GM19240 (cell line): ENCODE data around the gene MSI2.

Source experiments
- DNase-seq: peaks from one replicate; pipeline ENCODE4 v3.0.0; 2011; ENCODE audit warnings: low spot score; ENCODE audit not compliant: insufficient read length

The MSI2 gene

GRCh38 chr17:57696050-57696449 is 439.7 kb downstream of the MSI2 start:
- no peak for DNase-seq

- no peak for DNase-seq
Measured at GRCh38 chr17:57697197-57697596, 440.9 kb downstream of the MSI2 start.

DNA sequence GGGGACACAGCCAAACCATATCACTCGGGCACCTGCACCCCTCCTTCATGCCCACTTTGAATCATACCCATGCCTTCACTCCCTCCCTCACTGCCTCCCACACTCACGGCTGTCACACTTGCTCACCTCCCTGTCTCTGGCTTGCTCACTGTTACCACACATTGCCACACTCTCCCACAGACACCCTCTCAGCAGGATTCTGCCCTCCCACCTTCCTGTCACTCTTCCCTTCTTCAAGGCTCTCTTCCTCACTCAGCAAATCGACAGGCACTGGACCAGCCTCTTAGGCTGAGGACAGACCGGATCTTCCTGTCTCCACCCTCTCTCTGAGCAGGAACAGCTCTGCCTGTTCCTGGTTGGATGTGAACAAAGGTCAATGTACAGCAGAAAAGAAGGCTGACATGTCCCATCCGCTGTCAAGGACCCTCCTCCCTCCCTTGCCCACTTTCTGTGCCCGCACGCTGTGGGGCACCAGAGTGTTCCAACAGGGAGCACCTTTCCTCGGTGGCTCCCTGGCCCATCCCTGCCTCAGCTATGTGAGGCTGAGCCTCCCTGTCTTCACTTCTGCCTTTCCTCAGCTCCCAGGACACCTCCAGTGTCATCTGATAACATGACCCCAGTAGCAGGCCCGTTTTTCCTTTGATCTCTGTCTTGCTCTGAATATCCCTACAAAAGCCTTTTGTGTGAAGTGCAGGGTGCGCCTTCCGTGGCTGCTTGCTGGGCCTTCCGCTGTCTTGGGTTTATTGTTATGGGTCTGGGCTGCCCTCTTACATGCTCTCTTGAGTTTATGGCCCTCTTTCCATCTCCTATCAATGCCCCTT is 441.8 kb downstream of the MSI2 start:
- no peak for DNase-seq

DNA sequence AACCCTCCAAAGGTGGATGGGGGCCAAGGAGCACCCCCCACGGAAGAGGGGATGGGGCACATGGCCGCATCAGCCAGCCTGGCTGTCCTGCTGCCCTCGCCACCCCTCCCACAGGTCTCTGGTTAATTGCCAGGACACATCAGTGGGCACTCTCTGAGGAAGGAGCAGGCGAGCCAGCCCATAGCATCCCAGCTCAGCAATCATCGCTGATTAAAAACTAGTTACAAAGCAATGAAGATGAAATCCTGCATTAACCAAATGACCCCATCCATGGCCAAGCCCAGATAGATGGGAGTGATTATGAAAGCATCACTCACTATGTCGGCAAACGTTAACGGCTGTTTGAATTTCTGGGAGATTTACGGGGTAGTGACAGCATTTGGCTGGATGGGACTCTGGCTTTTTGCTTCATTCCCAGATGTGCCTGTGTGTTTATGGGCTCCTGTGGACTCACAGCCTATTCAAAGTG is 443.5 kb downstream of the MSI2 start:
- no peak for DNase-seq

GRCh38 chr17:57701124-57701523 is 444.8 kb downstream of the MSI2 start:
- DNase-seq: no peak

- no peak for DNase-seq
Measured at GRCh38 chr17:57703273-57703672, 446.9 kb downstream of the MSI2 start.

DNA sequence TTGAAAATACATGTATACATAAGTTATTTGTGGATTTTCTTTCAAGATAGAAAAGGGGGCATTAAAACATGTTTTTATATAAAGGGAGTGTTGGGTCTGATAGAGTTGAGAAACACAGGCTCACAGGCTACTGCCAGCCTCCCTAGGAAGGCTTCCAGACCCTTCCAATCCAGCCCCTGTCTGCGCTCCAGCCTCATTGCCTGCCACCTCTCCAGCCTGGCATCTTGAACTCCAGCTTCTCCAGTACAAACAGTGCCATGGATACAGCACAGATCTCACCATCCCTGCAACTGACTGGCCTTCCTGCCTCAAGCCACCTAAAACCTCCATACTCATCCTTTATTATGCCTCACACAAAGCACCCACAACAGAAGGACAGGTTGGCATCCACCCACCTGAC is 448.1 kb downstream of the MSI2 start:
- no peak for DNase-seq

DNA sequence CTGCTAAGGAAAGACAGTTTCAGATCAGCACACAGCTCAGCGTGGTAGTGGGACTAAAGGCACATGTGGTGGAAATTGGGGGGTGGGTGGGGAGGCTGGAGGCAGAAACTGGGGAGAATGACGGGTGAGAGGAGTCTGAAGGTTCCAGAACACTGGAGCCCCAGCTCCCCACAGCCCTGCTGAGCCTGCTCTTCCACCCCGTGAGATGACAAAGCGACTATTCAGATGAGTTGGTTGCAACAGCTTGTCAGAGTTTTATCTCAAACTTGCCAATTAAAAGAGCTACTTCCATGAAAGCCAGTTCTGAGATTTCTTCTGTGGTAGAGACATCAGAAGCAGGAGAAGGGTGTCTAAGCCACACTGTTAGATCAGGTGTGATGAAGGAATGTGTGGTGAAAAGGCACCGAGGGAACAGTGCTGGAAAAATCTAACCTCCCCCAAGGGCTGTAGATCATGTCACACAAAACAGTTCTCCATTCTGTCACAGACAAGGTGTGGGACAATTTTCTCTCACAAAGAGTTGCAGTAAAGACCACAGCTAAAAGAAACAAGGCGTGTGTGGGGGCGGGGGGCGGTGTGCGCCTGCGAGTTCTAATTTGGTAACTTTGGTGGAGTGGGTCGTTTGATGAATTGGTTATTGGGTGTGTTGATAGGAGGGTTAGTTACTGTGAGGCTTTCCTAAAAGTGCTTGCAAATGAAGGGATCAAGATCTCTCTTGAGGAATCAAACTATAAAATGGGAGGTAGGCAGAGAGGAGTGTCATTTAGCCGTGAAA is 449.8 kb downstream of the MSI2 start:
- DNase-seq: no peak

- no peak for DNase-seq
Measured at GRCh38 chr17:57706761-57707160, 450.4 kb downstream of the MSI2 start.

GRCh38 chr17:57707892-57708291 is 451.6 kb downstream of the MSI2 start:
- DNase-seq: no peak

- DNase-seq: no peak
Measured at GRCh38 chr17:57708410-57708809, 452.1 kb downstream of the MSI2 start.

GRCh38 chr17:57713140-57713539 is 456.8 kb downstream of the MSI2 start:
- DNase-seq: no peak

GRCh38 chr17:57714665-57715180 is 458.4 kb downstream of the MSI2 start:
- no peak for DNase-seq

DNA sequence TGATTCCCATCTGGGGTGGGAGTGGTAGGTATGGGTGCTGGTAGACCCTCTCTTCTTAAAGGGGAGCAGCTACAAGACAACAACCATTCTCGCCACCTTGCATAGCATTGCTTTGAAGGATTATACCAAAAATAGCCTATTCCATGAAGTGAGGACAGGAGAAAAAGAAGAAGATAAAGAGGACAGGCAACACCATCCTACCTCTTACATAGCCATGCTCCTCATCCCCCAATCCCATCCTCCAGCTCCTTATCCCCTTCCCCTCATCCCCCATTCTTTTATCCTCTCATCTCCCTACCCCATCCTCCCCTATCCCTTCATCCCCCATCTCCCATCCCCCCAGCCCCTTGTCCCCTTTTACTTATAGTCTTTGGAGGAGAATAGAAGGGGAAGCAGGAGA is 459.7 kb downstream of the MSI2 start:
- no peak for DNase-seq

DNA sequence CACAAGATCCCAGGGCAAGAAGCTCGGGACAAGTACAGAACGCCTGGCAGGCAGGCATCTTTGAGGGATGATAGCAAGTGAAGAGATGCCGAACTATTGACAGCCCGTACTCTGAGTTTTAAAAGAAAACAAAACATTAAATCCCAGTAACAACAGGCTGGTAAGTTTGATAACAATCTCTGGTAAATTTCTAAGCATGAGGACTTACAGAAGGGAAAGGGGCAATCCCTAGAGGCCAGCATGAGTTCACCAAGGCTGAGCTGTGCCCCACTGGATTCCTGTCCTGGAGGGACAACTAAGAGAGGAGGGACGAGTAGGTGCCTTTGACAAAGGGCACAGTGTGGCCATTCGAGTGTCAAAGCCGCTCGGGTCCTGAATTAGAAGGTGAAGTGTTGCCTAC is 462.6 kb downstream of the MSI2 start:
- no peak for DNase-seq

- no peak for DNase-seq
Measured at GRCh38 chr17:57720386-57721035, 464.2 kb downstream of the MSI2 start.

- no peak for DNase-seq
Measured at GRCh38 chr17:57721967-57722703, 465.8 kb downstream of the MSI2 start.

GRCh38 chr17:57722704-57723043 is 466.4 kb downstream of the MSI2 start:
- DNase-seq: no peak

GRCh38 chr17:57723427-57724025 is 467.2 kb downstream of the MSI2 start:
- DNase-seq: no peak

DNA sequence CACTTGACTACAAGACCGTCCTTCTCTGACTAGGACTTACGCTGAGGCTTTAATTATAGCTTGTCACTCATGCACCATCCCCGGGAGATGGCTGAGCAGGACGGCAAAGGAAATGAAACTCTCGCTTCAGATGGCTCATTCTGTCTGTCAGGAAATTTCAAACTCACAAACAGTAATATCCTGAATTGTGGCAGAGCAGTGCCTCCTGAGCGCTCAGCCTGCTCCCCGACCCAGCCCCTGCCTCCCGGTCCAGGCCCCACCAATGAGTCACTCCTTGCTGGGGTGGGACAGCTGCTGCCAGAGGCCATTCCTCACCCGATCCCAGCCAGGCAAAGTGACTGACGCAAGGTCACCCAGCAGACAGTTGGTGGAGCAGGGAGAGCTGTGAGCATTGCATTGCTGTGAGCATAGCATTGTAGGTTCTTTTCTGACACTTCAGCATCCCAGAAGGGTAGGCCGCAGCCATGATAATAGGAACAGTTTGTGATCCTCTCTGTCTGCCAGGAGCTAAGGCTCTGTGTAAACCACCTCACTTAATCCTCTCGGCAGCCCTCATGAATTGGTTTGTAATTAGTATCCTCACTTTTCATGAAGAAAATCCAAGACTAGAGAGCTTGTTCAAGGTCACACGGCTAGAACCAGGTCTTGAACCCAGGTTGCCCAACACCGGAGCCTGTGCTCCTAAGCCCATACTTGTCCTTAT is 467.9 kb downstream of the MSI2 start:
- peak; percentile 38 for DNase-seq
